HG03103 (cell line): ENCODE measurements around the gene ZC3H18.

ENCODE experiments used
- ATAC-seq: cut with Tn5 transposase; IDR thresholded peaks from one replicate; pipeline ENCODE4 v1.9.1; 2021; ENCODE audit warnings: low read depth; ENCODE audit not compliant: unreplicated experiment

Gene ZC3H18

DNA sequence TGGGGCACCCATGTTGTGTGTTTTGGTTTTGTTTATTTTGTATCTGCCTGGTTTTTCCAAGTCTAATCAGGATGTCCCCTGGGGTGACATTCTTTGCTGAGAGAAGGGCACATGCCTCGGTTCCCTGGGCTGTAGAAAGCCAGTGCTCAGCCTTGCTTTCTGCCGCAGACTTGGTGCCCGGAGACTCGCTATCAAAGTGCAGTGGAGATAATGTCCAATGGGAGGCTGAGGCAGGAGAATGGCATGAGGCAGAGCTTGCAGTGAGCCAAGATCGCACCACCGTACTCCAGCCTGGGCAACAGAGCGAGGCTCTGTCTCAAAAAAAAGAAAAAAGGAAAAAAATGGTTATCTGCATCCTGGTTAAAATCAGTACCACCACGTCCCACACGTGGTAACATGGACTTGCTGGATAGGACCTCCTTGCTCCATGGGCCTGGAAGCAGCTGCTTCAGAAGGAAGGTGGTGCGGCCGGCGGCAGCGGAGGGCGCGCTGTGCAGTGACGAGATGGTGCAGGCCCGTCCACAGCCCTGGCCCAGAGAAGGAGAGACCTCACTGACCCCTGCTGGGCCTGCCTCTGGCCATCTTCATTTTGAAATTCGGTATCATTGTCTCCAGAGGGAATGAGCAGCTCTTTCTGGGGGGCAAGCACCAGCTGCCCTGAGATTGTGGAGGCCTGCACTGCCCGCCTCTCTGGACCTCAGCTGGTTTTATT, 48.9 kb downstream of the ZC3H18 start:
- ATAC-seq, result no peak

- no peak for ATAC-seq
Observed at GRCh38 chr16:88619859-88620815, 49.9 kb downstream of the ZC3H18 start.

DNA sequence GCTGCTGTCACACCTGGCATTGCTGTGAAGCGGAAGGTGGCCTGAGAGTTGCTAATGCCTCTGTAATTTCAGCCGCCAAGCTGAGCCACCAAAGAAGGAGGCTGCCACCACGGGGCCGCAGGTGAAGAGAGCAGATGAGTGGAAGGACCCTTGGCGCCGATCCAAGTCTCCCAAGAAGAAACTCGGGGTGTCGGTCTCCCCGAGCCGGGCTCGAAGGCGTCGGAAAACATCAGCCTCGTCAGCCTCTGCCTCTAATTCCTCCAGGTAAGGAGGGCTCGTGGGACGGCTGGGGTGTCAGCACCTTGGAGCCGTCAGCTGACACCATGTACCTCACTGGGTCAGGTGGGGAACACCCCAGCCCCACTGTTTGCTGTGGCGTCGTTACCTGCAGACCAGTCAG, 51.9 kb downstream of the ZC3H18 start:
- no peak for ATAC-seq

DNA sequence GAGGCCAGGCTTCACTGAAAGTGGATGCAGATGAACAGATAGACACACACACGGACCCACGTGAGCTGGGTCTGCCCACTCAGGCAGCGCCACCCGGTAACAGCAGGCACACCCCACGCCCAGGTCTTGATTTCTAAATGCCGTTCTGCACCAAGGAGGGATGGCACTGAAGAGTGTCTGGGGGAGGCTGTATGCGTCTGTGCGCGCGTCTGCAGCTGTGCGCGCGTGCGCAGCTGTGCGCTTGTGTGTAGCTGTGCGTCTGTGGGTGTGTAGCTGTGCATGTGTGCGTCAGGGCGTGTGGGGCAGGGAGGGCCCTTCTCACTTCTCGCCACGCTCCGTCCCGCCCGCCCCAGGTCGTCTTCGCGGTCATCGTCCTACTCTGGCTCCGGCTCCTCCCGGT, 52.7 kb downstream of the ZC3H18 start:
- no peak for ATAC-seq

DNA sequence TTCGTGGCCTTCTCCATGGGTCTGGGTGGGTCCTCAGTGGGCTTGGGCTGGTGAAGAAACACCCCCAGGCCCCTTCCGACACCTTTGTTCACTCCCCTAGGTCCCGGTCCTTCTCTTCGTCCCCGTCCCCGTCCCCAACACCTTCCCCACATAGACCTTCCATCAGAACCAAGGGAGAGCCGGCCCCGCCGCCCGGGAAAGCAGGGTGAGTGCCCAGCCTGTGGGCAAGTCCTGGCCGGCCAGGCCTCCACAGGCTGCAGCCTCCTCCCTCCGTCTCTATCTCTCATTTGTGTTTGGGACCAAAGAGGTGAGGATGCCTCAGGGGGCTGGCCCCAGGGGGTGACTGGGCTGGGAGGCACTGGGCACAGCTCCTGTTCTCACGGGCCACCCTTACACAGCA, 53.7 kb downstream of the ZC3H18 start:
- ATAC-seq, result no peak

DNA sequence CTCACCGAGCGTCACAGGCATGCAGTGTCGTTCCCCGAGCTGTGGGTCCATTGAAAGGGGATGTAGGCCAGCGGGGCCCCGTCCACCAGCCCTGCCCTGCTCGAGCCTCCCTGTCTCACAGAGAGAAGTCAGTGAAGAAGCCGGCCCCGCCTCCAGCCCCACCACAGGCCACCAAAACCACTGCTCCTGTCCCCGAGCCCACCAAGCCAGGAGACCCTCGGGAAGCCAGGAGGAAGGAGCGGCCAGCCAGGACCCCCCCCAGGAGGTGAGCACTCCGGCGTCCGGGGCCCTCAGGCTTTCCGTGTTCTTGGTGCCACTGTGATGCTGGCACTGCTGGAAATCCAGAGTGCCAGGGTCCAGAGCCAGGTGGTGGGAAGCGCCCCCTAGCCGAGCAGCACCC, 54.3 kb downstream of the ZC3H18 start:
- ATAC-seq, result no peak

- ATAC-seq, result no peak
Observed at GRCh38 chr16:88624977-88625576, 54.9 kb downstream of the ZC3H18 start.

DNA sequence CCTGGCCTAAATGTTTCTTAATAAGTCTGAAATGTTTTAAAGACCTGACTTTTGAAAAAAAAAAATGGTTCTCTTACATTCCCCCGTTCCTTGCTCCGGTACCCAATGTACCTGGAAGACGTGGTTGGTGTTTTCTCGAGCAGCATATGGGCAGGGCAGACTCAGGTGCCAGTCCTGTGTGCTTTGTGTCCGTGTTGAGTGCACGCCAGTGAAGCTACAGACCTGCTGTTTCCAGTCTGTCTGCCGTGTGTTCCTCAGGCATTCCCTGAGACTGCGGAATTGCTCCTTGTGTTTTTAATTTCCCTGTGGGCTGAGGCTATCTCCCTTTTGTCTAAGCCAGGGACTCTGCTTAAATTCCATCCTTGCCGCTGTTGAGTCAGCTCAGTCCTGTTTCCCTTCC, 56.4 kb downstream of the ZC3H18 start:
- no peak for ATAC-seq

DNA sequence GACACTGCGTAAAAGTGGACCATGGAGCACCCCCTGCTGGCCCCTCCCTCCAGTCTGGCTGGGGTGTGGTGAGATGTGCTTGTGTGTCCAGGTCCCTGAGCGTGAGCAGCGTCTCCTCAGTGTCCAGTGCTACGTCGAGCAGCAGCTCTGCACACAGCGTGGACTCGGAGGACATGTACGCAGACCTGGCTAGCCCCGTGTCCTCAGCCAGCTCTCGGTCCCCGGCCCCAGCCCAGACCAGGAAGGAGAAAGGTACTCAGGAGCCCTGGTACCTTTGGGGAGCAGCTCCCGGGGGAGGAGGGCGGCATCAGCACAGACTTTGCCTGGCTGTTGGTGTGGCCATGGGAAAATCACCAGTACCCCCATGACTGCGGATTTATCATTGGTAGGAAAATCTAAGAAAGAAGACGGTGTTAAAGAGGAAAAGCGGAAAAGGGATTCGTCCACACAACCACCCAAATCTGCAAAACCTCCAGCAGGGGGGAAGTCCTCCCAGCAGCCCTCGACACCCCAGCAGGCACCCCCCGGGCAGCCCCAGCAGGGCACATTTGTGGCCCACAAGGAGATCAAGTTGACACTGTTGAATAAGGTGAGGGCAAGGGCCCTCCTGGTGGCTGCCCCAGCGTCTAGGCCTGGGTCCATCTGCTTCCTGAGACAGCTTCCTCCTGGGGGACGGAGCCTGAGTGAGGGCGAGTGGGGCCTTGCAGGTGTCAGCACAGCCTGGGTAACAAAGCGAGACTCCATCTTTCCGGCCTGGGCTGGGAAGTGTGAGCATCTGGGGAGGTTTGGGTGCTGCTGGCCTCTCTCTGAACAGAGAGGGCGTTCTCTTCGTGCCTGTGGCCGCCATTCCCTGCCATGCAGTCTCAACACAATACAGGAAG, 57.6 kb downstream of the ZC3H18 start:
- no peak for ATAC-seq

GRCh38 chr16:88628512-88628974, 58.3 kb downstream of the ZC3H18 start:
- no peak for ATAC-seq

DNA sequence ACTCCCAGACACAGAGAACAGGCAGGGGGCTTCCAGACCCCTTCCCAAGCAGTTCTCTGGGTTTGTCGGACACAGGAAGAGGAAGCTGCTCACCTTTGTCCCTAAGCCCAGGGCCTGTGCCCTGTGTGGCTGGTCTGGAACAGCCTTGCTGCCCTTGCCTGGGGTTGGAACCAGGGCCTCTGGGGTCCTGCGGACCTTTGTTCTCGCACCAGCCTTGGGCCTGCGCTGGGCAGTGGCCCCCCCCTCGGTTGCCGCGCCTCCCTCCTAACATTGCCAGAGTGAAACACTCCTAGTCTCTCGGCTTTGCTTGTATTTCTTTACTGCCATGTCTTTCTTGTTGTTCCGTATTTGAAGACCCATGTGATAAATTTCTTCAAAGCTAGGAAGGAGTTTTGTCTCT, 59.6 kb downstream of the ZC3H18 start:
- no peak for ATAC-seq

DNA sequence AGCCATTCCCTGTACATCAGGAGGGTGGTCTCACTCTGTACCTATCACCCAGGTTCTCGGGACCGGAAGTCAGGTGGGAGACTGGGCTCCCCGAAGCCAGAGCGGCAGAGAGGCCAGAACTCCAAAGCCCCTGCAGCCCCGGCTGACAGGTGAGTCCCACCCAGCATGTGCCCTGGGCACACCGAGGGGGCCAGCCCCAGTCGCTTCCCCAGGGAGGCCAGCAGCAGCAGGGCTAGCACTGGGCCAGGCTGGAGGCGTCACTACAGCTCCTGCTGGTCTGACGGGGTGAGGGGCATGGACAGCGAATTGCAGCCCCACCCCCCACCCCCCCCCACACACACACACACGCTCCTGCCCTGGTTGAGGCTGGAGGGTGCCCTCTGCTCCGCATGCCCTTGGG, 60.2 kb downstream of the ZC3H18 start:
- ATAC-seq, result no peak

DNA sequence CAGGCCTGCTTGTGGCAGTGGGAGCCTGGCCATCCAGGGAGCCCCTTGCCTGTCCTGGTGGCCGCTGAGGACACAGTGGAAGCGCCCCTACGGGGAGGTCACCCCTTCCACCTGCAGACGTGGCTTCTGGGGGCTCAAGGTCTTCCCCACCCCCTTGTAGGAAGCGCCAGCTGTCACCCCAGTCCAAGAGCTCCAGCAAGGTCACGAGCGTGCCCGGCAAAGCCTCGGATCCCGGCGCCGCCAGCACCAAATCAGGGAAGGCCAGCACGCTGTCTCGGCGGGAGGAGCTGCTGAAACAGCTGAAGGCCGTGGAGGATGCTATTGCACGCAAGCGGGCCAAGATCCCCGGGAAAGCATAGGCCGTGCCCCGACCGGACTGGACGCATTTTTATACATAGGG, 60.7 kb downstream of the ZC3H18 start:
- ATAC-seq, result no peak

GRCh38 chr16:88631384-88631783, 61.2 kb downstream of the ZC3H18 start:
- ATAC-seq, result no peak

DNA sequence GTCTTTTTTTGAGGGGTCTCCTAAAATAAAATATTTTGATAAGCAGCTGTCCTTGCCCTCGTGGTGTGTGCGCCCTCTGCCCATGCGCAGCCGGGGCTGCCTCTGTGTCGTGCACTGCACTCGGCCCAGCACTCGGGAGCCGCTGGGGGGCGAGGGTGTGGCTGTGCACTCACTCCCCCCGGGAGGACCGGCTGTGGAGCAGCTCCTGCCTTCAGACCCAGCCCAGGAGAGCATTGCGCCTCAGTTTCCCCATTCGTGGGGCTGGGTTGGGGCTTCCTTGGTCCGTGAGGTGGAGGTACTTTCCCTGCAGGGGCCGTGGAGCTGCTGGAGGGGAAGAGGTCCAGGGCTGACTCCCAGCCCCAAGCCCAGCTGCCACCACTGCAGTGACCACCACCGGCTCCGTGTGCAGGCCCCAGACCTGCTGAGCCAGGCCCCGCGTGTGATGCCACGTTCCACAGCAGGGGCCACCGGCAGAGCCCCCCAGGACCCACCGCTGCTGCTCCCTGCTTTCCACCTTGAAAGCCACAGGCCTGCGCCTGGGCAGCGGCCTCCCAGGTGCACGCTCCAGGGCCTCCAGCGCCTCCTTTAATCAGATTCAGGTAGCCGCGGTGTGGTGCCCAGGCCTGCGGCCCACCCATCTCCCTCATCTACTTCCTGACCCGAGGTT, 61.9 kb downstream of the ZC3H18 start:
- no peak for ATAC-seq

GRCh38 chr16:88632587-88632930, 62.4 kb downstream of the ZC3H18 start:
- ATAC-seq, result no peak

- ATAC-seq, result no peak
Observed at GRCh38 chr16:88633684-88634140, 63.5 kb downstream of the ZC3H18 start.

DNA sequence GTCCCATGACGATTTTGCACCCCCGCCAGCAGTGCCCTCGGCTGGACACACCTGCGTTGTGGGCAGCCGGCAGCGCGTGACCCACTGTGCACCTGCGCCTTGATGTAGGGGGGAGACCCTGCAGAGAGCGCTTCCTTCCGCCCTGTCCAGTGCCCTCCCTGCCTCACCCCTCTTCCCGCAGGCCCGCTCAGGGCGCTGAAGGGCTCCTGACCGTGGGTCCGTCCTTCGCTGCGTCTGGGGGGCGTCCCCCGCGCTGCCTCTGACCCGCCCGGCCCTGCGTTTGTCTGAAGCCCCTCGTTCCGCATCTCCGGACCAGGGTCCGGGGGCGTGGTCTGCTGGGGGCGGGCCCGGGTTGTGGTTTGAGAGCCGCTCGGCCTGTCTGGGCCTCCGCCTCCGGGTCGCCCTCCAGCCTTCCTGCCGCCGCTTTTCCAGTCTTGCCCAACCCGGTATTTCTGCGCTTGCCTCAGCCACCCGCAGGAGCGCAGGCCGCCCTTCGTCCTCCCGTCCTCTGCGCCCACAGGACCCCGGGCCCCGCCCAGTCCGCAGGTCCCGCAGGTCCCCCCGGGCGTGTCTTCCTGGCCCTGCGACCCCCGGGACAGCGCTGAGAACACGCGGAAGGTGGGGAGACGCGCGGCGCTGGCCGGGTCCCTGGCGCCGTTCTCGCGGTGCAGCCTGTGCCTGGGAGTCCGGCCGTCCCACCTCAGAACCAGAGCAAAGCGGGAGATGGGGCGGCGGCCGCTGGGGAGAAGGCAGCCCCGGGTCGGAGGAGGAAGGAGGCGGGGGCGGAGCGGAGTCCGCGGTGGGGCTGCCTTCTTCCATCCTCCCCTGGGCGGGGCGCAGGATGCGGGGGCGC, 64.2 kb downstream of the ZC3H18 start:
- no peak for ATAC-seq
